GM18907 (cell line): Measurements from ENCODE around the gene COL23A1.

Experiments
- ATAC-seq: cut with Tn5 transposase; IDR thresholded peaks from one replicate; pipeline ENCODE4 v1.9.1; 2021; ENCODE audit warnings: mild to moderate bottlenecking, moderate library complexity; ENCODE audit not compliant: unreplicated experiment

The COL23A1 gene

GRCh38 chr5:178426326-178427130 lies 163.7 kb downstream of the COL23A1 start:
- ATAC-seq = no peak

GRCh38 chr5:178425621-178426068 lies 164.5 kb downstream of the COL23A1 start:
- no peak for ATAC-seq

GRCh38 chr5:178424810-178425177 lies 165.4 kb downstream of the COL23A1 start:
- ATAC-seq = no peak

GRCh38 chr5:178423901-178424809 lies 166.0 kb downstream of the COL23A1 start:
- ATAC-seq = no peak

GRCh38 chr5:178423431-178423830 lies 166.8 kb downstream of the COL23A1 start:
- no peak for ATAC-seq

- no peak for ATAC-seq
Measured at GRCh38 chr5:178422400-178422775, 167.8 kb downstream of the COL23A1 start.

- ATAC-seq = no peak
Measured at GRCh38 chr5:178421699-178422399, 168.3 kb downstream of the COL23A1 start.

GRCh38 chr5:178421128-178421527 lies 169.1 kb downstream of the COL23A1 start:
- no peak for ATAC-seq

GRCh38 chr5:178420354-178420781 lies 169.8 kb downstream of the COL23A1 start:
- no peak for ATAC-seq

GRCh38 chr5:178419651-178420050 lies 170.5 kb downstream of the COL23A1 start:
- ATAC-seq = no peak

GRCh38 chr5:178419196-178419595 lies 171.0 kb downstream of the COL23A1 start:
- no peak for ATAC-seq

GRCh38 chr5:178418471-178419010 lies 171.7 kb downstream of the COL23A1 start:
- ATAC-seq = no peak

GRCh38 chr5:178418031-178418430 lies 172.2 kb downstream of the COL23A1 start:
- no peak for ATAC-seq

- no peak for ATAC-seq
Measured at GRCh38 chr5:178417391-178417811, 172.8 kb downstream of the COL23A1 start.

- no peak for ATAC-seq
Measured at GRCh38 chr5:178416919-178417318, 173.3 kb downstream of the COL23A1 start.

- no peak for ATAC-seq
Measured at GRCh38 chr5:178416206-178416882, 173.8 kb downstream of the COL23A1 start.

- no peak for ATAC-seq
Measured at GRCh38 chr5:178415353-178415752, 174.8 kb downstream of the COL23A1 start.

- no peak for ATAC-seq
Measured at GRCh38 chr5:178413988-178414387, 176.2 kb downstream of the COL23A1 start.

GRCh38 chr5:178411083-178411482 lies 179.1 kb downstream of the COL23A1 start:
- ATAC-seq = no peak

- ATAC-seq = no peak
Measured at GRCh38 chr5:178407646-178408045, 182.5 kb downstream of the COL23A1 start.
